HL-60 (cell line): ENCODE measurements around the gene BOD1L1.

ENCODE experiments used
- DNase-seq, 2 experiments: peaks; one replicate each; pipeline ENCODE4 v3.0.0-alpha.2; 2010 to 2020; ENCODE audit warnings: low read depth in 1 of 2, low spot score in 1 of 2
- H3K27ac ChIP-seq: fragments of 250-450 bp; sonication (Bioruptor Pico); replicated peaks from 2 replicates; pipeline ENCODE4 v1.5.1; 2020; ENCODE audit warnings: mild to moderate bottlenecking, moderate library complexity
- H3K27me3 ChIP-seq: fragments of 250-450 bp; sonication (Bioruptor Pico); 2 replicates; pipeline ENCODE4 v1.5.1; 2021; ENCODE audit warnings: mild to moderate bottlenecking, moderate library complexity; ENCODE audit not compliant: insufficient read depth, poor library complexity, severe bottlenecking
- H3K4me3 ChIP-seq: replicated peaks from 2 replicates; pipeline ENCODE4 v1.5.1; 2011; ENCODE audit warnings: mild to moderate bottlenecking, control low read depth, low read length; ENCODE audit not compliant: insufficient read depth
- CTCF ChIP-seq: IDR thresholded peaks from one replicate; pipeline ENCODE4 v1.5.1; 2011; ENCODE audit warnings: low read length, control low read depth, inconsistent platforms; ENCODE audit not compliant: insufficient read depth
- GABPA ChIP-seq: IDR thresholded peaks from 2 replicates; pipeline ENCODE4 v1.6.1; 2012; ENCODE audit warnings: low read depth
- POLR2AphosphoS5 ChIP-seq: IDR thresholded peaks from 2 replicates; pipeline ENCODE4 v1.6.1; 2012; ENCODE audit warnings: low read depth
- REST ChIP-seq: IDR thresholded peaks from 2 replicates; pipeline ENCODE4 v1.6.1; 2012; ENCODE audit warnings: low read depth; ENCODE audit not compliant: insufficient replicate concordance
- SPI1 ChIP-seq: IDR thresholded peaks from 2 replicates; pipeline ENCODE4 v1.6.1; 2012; ENCODE audit warnings: low read depth, mild to moderate bottlenecking, borderline replicate concordance
- long read RNA-seq: library from polyadenylated mRNA; unstranded; transcript quantifications from one replicate; pipeline ENCODE4 v2.0.0, GENCODE V29; 2020

Gene BOD1L1
- long read RNA-seq, partial matches to known transcripts = 7 of 21 reads
- long read RNA-seq, other reads (novel, unspliced or antisense) = 14 of 21 reads

- Histone ChIP-seq H3K27ac (peak within 1 kb of the TSS; percentile 91), H3K4me3 (peak within 1 kb of the TSS; percentile 86), H3K27me3 (no peaks in the 10 kb centered on the region)
- TF ChIP-seq REST (peak; percentile 51), GABPA (peak; percentile 94), SPI1 (peak; percentile 48; the same call in 1 of the 2 replicates), POLR2AphosphoS5 (peak; percentile 97), CTCF (no peak)
- DNase-seq = peak; percentile 80 to 88
Measured at GRCh38 chr4:13627606-13628311, at the start of gene BOD1L1. BOD1L1 (minus strand) TSS chr4:13627725; CDS start chr4:13627587, 138 bp downstream.

- Histone ChIP-seq H3K4me3 (no peak overlapping the region), H3K27me3 (no peaks in the 10 kb centered on the region), H3K27ac (no peak overlapping the region)
- no peak for DNase-seq
- TF ChIP-seq REST = no peak
- TF ChIP-seq SPI1 = no peak
- no peak for TF ChIP-seq POLR2AphosphoS5
- no peak for TF ChIP-seq CTCF
- TF ChIP-seq GABPA = no peak
Measured at GRCh38 chr4:13674971-13675370, 47.4 kb upstream of the BOD1L1 start.

GRCh38 chr4:13673167-13673566 lies 45.6 kb upstream of the BOD1L1 start:
- H3K27ac ChIP-seq = no peak overlapping the region
- H3K4me3 ChIP-seq = no peak overlapping the region
- no peak for TF ChIP-seq REST
- TF ChIP-seq CTCF = no peak
- no peak for TF ChIP-seq POLR2AphosphoS5
- no peak for TF ChIP-seq GABPA
- no peak for TF ChIP-seq SPI1
- no peaks in the 10 kb centered on the region for H3K27me3 ChIP-seq
- DNase-seq = no peak
